H1 (cell line): ENCODE results near the gene FRMD3. TPM values are rescaled to one million over a fixed set of nuclear protein-coding genes. Genes with fewer than 3 reads are reported as not detected.

Experiments
- NANOG ChIP-seq: IDR thresholded peaks from 2 replicates; pipeline ENCODE4 v1.6.1; 2011; ENCODE audit warnings: low read length, low read depth, mild to moderate bottlenecking, inconsistent platforms; ENCODE audit not compliant: insufficient read depth, poor library complexity, severe bottlenecking
- RFX5 ChIP-seq: IDR thresholded peaks from 2 replicates; pipeline ENCODE4 v1.6.1; 2011; ENCODE audit warnings: low read depth, low read length, improper control_type of control experiment, borderline replicate concordance
- RXRA ChIP-seq: IDR thresholded peaks from 2 replicates; pipeline ENCODE4 v1.6.1; 2011; ENCODE audit warnings: low read depth, mild to moderate bottlenecking, low read length, moderate library complexity; ENCODE audit not compliant: insufficient read depth
- SAP30 ChIP-seq: fragments of 300-600 bp; sonication (generic); IDR thresholded peaks from 2 replicates; pipeline ENCODE4 v1.7.1; 2012; ENCODE audit warnings: low read length, moderate library complexity, mild to moderate bottlenecking, inconsistent platforms; ENCODE audit not compliant: insufficient read depth, insufficient replicate concordance
- SP2 ChIP-seq: IDR thresholded peaks from 2 replicates; pipeline ENCODE4 v1.6.1; 2012; ENCODE audit warnings: mild to moderate bottlenecking, low read length, inconsistent platforms
- TAF1 ChIP-seq: IDR thresholded peaks from 2 replicates; pipeline ENCODE4 v1.6.1; 2011; ENCODE audit warnings: mild to moderate bottlenecking, low read depth, low read length
- polyA plus RNA-seq, 7 experiments: library from polyadenylated mRNA; depleted of rRNA in 3 of 7; stranded (reverse) in 5 of 7; unstranded in 2 of 7; fragments of >200 nt in 5 of 7; fragments of 200-250 nt in 2 of 7; gene quantifications; 1 replicate in 5 of 7; 2 replicates in 1 of 7; 4 replicates in 1 of 7; pipeline versions ENCODE4 v1.2.1 to v1.2.3, GENCODE V29; 2011 to 2013; ENCODE audit warnings: missing spikeins in 2 of 7, mixed read lengths in 2 of 7
- total RNA-seq: library from RNA; stranded (reverse); fragmentation: NEBNext Ultra II Directional; extraction: Animal tissue kit (Norgen Biotek cat#: 25700); gene quantifications from 2 replicates; pipeline ENCODE4 v1.2.1, GENCODE V29; 2021

Gene FRMD3
- total and polyA plus RNA-seq, 2 of the 8 experiments (the other 6 are each of a cell fraction or from before 2014, with no cell fraction given): 0.15 to 1.4 TPM

DNA sequence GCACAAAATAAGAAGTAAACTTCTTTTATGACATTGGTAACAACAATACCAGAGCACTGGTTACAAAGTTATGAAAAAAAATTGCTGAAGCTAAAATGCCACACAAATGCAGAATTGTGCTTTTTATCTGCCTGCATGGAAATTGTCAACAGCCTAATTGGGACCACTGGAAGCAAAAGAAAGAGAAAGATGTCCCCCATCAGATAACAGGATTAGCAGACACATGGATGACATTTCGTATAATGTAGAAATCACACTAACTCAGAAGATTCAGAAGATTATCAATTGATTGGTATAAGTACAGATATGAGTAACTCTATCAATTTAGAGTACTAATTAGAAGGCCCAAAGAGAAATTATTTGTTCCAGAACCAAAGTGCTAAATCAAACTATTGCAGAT is 19.1 kb upstream of the FRMD3 start (continued):
- TF ChIP-seq SP2: no peak
- TF ChIP-seq RFX5: no peak
- no peak for TF ChIP-seq RXRA
- TF ChIP-seq SAP30: no peak
- no peak for TF ChIP-seq NANOG
- no peak for TF ChIP-seq TAF1
